ENCODE data around the gene ARHGAP4. TPM values are rescaled to one million over a fixed set of nuclear protein-coding genes. Genes with fewer than 3 reads are reported as not detected.

Gene ARHGAP4
- total RNA-seq, 1 donor from 2014 or later = 69.8 TPM

- no peak for TF ChIP-seq CTCF (IDR thresholded peaks at IDR 0.05)
- no peaks in the 10 kb centered on the region for H3K9me3 ChIP-seq
- H3K27ac ChIP-seq = peak overlapping the region; percentile 92
- H3K4me1 ChIP-seq = peaks cover 18% of the 10 kb centered on the region
- intact Hi-C loops (cut with DNase I) = no loop called here
- H3K4me3 ChIP-seq = peak overlapping the region; percentile 60
- H3K27me3 ChIP-seq = no peaks in the 10 kb centered on the region
- peaks cover 6% of the 10 kb centered on the region for H3K36me3 ChIP-seq
- no peak for DNase-seq
- ATAC-seq = no peak
Measured at GRCh38 chrX:153926552-153926857, 441 bp upstream of the ARHGAP4 start.

- Histone ChIP-seq H3K9me3 (no peaks in the 10 kb centered on the region), H3K27ac (peak overlapping the region; percentile 92), H3K36me3 (no peaks in the 10 kb centered on the region), H3K4me3 (peak overlapping the region; percentile 60), H3K4me1 (peaks cover 18% of the 10 kb centered on the region), H3K27me3 (no peaks in the 10 kb centered on the region)
- DNase-seq (no peak), ATAC-seq (no peak)
- intact Hi-C loops (cut with DNase I) = no loop called here
- TF ChIP-seq CTCF (IDR thresholded peaks at IDR 0.05) = no peak
Measured at GRCh38 chrX:153925387-153925738, 701 bp downstream of the ARHGAP4 start.

- H3K4me3 ChIP-seq = peak overlapping the region; percentile 60
- peaks cover 18% of the 10 kb centered on the region for H3K4me1 ChIP-seq
- peak; percentile 27 for TF ChIP-seq CTCF (IDR thresholded peaks at IDR 0.05)
Measured at GRCh38 chrX:153924149-153924861, 1.8 kb downstream of the ARHGAP4 start.

GRCh38 chrX:153922932-153923857, 2.9 kb downstream of the ARHGAP4 start:
- Histone ChIP-seq H3K27ac (no peak overlapping the region), H3K4me3 (no peak overlapping the region), H3K36me3 (no peaks in the 10 kb centered on the region), H3K4me1 (peaks cover 13% of the 10 kb centered on the region), H3K9me3 (no peaks in the 10 kb centered on the region), H3K27me3 (no peaks in the 10 kb centered on the region)
- ATAC-seq (peak; percentile 55), DNase-seq (peak; percentile 85)
- TF ChIP-seq CTCF (IDR thresholded peaks at IDR 0.05) = peak; percentile 44
- intact Hi-C loops (cut with DNase I) = no loop called here

More at GRCh38 chrX:153924149-153924861, 1.8 kb downstream of the ARHGAP4 start:
- Histone ChIP-seq H3K36me3 (no peaks in the 10 kb centered on the region), H3K27me3 (no peaks in the 10 kb centered on the region), H3K9me3 (no peaks in the 10 kb centered on the region), H3K27ac (peak overlapping the region; percentile 92)
- ATAC-seq (no peak), DNase-seq (no peak)
- intact Hi-C loops (cut with DNase I) = no loop called here

- Histone ChIP-seq H3K4me1 (peaks cover 13% of the 10 kb centered on the region), H3K36me3 (no peaks in the 10 kb centered on the region), H3K27ac (no peak overlapping the region), H3K9me3 (no peaks in the 10 kb centered on the region), H3K27me3 (no peaks in the 10 kb centered on the region), H3K4me3 (no peak overlapping the region)
- no peak for DNase-seq
- no peak for ATAC-seq
- intact Hi-C loops (cut with DNase I) = no loop called here
- no peak for TF ChIP-seq CTCF (IDR thresholded peaks at IDR 0.05)
Measured at GRCh38 chrX:153921511-153922446, 4.3 kb downstream of the ARHGAP4 start.

Measured in upper lobe of right lung (tissue), 1 donor.